H1 (cell line): ENCODE results near the gene LARP1. TPM values are rescaled to one million over a fixed set of nuclear protein-coding genes. Genes with fewer than 3 reads are reported as not detected.

Experiments used
- CEBPB ChIP-seq: IDR thresholded peaks from 2 replicates; pipeline ENCODE4 v1.6.1; 2012; ENCODE audit warnings: low read depth, low read length
- FOSL1 ChIP-seq: IDR thresholded peaks from 2 replicates; pipeline ENCODE4 v1.6.1; 2011; ENCODE audit warnings: mild to moderate bottlenecking, low read depth, low read length, moderate library complexity; ENCODE audit not compliant: insufficient read depth
- JUN ChIP-seq: IDR thresholded peaks from 2 replicates; pipeline ENCODE4 v1.6.1; 2011; ENCODE audit warnings: low read depth, mild to moderate bottlenecking, improper control_type of control experiment, low read length
- SRF ChIP-seq: IDR thresholded peaks from 2 replicates; pipeline ENCODE4 v1.6.1; 2011; ENCODE audit warnings: mild to moderate bottlenecking, low read depth, low read length, moderate library complexity
- polyA plus RNA-seq, 7 experiments: library from polyadenylated mRNA; depleted of rRNA in 3 of 7; stranded (reverse) in 5 of 7; unstranded in 2 of 7; fragments of >200 nt in 5 of 7; fragments of 200-250 nt in 2 of 7; gene quantifications; 1 replicate in 5 of 7; 2 replicates in 1 of 7; 4 replicates in 1 of 7; pipeline versions ENCODE4 v1.2.1 to v1.2.3, GENCODE V29; 2011 to 2013; ENCODE audit warnings: missing spikeins in 2 of 7, mixed read lengths in 2 of 7
- total RNA-seq: library from RNA; stranded (reverse); fragmentation: NEBNext Ultra II Directional; extraction: Animal tissue kit (Norgen Biotek cat#: 25700); gene quantifications from 2 replicates; pipeline ENCODE4 v1.2.1, GENCODE V29; 2021
- TF ChIP-seq, protein P1 (sequence below): IDR thresholded peaks from 2 replicates; pipeline ENCODE4 v1.6.1; 2011; ENCODE audit warnings: low read depth, mild to moderate bottlenecking, low read length; ENCODE audit not compliant: insufficient read depth

The LARP1 gene
- total and polyA plus RNA-seq, 2 of the 8 experiments (the other 6 are each of a cell fraction or from before 2014, with no cell fraction given) = 106 to 422 TPM

GRCh38 chr5:154740957-154741356 is 14.2 kb upstream of the LARP1 start (continued):
- TF ChIP-seq, protein P1, sequence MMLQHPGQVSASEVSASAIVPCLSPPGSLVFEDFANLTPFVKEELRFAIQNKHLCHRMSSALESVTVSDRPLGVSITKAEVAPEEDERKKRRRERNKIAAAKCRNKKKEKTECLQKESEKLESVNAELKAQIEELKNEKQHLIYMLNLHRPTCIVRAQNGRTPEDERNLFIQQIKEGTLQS = no peak
- TF ChIP-seq SRF (no peak), CEBPB (no peak), FOSL1 (no peak), JUN (no peak)
- TF ChIP-seq, all 59 proteins: peak for 0
